GM18520 (cell line): ENCODE results near the gene RBFOX2.
"Not testable (repeated sequence)": the region's sequence is repeated elsewhere in the genome, so short reads cannot be mapped to it uniquely, and the experiment has no call there.

Source experiments
- ATAC-seq: cut with Tn5 transposase; IDR thresholded peaks from one replicate; pipeline ENCODE4 v1.9.1; 2021; ENCODE audit not compliant: unreplicated experiment

The RBFOX2 gene

DNA sequence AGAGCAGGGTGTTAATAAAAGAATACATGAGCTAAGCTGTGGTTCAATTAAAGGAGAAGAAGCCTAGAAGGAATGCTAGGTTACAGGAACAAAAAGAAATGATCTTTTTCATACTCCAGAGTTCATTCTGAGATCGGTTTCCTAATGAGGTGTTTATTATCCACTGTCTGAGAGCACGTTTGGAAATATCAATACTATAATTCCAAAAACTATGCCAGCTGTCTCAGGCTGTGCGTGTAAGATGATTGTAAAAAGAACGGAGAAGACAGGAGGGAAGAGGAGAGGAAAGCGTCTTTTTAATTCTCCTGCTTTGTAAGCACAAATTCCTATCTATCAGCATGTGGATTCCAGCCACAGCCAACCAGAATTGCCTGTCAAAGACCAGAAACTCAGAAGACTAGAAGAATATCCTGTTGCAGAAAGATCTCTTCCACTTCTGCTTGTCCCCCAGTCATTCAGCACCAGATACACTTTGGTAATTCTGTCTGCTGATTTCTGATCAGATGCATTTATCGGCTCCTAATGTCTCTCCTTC, 285.2 kb downstream of the RBFOX2 start:
- no peak for ATAC-seq

DNA sequence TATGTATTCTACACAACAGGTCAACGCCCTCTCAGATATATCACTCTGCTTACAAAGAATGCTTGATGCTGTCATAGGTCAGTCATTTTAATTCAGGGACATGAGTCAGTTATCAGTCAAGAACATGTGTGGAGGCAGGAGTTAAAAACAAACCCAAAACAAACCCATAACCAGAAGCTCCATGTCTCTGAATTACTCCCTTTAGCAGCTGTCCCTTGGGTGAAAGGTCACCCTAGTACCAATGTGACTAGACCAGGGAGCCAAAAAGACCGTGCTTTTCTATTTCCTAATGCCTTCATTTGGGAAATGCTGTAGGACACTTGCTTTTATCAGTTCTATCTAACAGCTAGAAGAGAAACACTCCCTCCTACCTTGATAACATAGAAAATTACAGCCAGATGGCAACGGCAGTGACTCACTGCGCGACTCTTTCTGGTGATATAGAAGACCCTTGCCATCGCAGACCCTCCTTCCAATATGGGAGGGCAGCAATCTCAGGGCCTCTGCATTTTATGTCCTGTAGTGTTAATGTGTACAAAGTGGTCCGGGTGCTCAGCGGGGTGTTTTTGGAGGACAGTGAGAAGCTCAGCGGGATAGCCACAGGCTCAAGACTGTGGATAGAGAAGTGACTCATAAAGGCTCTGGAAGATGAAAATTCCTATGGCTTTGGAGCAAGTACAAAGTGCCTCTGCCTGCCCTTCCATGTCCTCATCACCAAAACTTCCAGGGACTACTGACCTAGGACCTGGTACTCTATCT, 286.1 kb downstream of the RBFOX2 start:
- no peak for ATAC-seq

DNA sequence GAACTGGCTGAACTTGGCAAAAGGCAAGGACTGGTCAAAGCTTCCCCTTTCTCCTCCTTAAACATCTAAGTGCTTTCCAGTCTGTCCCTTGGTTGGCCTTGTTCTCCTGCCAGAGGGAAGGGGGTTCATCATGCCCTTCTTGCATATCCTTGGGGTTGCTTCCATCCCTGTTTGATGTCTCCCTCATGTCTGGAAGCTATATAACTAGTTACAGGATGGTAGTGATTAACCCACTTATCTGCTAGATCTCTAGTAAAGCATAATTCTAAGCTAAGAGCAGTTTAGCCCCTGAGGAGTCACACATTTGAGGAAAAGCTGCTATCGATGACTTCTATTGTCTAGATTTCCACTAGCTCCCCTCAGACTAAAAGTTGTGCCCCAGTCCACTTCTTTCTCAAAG, 288.0 kb downstream of the RBFOX2 start:
- no peak for ATAC-seq

DNA sequence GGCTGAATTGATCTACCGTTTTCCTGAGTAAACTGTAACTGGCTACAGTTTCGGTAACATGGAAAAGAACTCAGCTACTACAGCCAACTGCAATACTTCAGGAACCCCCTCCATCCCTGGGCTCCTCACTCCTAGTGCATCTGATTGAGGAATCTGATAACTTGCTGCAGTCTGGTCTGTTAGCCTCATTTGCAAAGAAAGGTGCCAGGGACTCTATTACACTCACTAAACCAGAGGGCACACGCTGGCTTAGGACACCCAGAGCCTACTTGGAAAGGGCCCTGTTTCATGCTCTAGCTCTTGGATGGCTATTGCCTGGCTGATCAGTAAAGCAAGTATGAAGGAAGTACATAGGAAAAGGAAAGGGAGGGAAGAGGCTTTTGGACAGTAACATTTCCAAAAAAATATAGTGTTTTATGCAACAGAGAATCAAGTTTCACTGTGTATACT, 288.7 kb downstream of the RBFOX2 start:
- ATAC-seq = no peak

DNA sequence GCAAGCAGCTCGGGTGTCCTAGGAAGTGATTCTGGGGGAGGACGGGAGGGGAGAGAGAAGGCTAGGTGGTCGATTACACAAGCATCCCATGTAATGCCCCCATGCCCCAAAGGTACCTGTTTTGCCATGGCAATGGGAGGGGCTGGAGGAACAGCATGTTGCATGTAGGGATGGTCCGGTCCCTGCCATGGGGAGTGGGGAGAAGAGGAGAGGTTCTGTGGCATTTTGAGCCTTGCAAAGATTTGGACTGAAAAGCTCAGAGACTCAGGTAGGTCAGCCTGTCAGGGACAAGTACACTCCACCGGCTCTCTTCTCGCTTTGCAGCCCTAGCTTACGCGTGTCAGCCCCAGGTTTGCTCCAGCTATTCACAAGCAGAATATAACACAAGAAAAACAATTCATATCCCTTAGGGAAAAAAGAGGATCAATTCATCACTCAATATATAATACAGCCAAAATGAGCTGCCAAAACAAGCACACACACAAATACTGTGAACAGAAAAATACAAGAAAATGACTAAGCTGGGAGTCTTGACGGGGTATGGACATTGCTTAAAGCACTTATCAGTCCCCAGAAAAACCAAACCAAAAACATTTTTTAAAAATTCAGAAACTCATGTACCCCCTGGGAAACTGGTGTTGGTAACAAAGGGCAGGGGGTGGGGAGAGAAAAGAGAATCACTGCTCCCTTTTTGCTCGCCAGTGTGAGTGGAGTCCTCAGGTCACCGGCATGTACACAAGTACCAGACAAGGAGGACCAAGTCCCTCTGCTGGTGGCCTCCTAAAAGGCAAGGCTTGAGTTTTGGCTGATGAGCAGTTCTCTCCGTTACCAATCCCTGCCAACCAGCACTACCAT, 289.3 kb downstream of the RBFOX2 start:
- ATAC-seq = no peak

DNA sequence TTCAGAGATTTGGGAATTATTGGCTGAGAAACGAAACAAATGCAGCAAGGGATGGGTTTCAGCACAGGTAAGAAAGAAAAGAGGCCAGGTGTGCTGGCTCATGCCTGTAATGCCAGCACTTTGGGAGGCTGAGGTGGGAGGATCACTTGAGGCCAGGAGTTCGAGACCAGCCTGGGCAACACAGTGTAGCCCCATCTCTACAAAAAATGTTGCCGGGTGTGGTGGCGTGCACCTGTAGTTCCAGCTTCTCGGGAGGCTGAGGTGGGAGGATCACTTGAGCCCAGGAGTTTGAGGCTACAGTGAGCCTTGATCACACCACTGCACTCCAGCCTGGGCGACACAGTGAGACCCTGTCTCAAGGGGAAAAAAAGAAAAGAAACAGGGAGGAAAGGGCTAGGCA, 290.7 kb downstream of the RBFOX2 start:
- ATAC-seq = not testable (repeated sequence)

- ATAC-seq = no peak
These were observed 291.9 kb downstream of the RBFOX2 start for GRCh38 chr22:35736701-35737100.

DNA sequence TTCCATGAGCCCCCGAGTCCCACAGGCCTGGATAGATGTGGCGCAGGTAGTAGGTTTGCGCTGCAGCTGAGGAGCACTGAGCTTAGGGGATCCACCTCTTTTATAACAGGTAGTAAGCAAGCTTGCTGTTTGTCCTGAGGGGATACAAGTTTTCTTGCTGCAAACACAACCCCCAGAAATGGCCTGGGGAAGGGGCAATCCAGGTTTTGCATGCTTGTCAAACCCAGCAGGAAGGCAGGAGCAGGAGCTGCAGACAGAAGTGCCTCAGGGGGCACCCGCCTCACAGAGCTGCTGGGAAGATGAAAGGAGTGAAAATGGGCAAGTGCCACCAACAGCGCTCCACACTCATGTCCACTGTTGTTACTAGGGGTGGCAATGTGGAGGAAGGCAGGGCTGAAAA, 292.5 kb downstream of the RBFOX2 start:
- no peak for ATAC-seq

GRCh38 chr22:35735542-35735941, 293.1 kb downstream of the RBFOX2 start:
- ATAC-seq = no peak

DNA sequence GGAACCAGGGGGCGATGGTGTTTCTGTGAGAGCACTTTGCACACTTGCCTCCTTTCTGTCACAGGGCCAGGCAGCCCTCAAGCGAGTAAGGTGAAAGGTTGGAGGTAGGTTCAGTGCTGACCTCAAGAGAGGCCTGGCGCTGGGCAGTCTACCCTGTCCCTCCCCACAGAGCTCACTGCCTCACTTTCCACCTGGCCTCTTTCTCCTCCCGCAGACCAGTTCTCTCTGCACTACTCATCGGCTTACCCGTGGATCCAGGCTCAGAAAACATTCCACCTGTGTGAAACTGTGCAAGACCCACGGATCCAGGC, 294.2 kb downstream of the RBFOX2 start:
- no peak for ATAC-seq

DNA sequence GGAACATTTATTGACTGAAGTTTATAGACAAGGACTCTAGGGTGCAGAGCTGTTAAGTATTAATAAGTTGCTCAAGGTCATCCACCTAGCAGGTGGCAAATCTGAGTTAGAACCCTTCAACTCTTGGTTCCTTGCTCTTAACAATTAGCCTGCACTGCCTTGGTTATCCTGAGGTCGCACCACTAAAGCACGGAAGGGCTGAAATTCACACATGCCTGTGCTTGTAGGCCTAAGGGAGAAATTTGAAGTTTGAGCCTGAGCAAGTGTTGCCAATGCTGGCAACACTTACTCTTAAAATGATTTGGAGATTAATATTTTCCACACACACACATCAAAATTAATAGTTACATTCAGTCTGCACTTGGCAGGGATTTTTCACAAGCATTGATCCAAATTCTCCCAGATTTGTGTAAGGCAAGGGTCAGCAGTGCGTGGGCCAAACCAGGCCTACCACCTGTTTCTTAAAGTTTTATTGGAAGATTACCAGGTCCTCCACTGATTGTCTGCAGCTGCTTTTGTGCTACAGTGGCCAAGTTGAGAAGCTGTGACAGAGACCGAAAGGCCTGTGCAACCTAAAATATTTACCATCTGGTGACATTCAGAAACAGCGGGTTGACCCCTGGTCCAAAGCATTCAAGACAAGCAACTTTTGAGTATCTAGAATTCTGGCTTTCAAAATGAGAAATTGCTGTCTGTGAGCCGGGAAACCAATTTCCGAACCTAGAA, 294.7 kb downstream of the RBFOX2 start:
- no peak for ATAC-seq

GRCh38 chr22:35733036-35733435, 295.6 kb downstream of the RBFOX2 start:
- ATAC-seq = no peak

GRCh38 chr22:35732116-35732515, 296.5 kb downstream of the RBFOX2 start:
- no peak for ATAC-seq

DNA sequence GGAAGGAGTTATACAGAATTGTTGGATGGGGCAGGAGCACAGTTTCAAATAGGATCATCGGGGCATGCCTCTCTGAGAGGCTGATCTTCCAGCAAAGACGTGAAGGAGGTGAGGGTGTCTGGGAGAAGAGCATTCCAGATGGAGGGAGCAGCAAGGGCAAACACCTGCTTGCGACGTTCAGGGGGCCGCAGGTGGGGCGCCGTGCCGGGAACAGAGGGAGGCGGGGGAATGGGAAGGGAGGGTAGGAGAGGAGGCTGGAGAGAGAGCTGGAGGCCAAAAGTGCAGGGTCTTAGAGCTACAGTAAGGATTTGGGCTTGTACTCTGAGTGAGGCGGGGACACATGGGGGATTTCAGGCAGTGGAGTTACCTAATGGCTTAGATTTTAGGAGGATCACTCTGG, 297.3 kb downstream of the RBFOX2 start:
- no peak for ATAC-seq

- no peak for ATAC-seq
These were observed 299.3 kb downstream of the RBFOX2 start for GRCh38 chr22:35729309-35729698.

DNA sequence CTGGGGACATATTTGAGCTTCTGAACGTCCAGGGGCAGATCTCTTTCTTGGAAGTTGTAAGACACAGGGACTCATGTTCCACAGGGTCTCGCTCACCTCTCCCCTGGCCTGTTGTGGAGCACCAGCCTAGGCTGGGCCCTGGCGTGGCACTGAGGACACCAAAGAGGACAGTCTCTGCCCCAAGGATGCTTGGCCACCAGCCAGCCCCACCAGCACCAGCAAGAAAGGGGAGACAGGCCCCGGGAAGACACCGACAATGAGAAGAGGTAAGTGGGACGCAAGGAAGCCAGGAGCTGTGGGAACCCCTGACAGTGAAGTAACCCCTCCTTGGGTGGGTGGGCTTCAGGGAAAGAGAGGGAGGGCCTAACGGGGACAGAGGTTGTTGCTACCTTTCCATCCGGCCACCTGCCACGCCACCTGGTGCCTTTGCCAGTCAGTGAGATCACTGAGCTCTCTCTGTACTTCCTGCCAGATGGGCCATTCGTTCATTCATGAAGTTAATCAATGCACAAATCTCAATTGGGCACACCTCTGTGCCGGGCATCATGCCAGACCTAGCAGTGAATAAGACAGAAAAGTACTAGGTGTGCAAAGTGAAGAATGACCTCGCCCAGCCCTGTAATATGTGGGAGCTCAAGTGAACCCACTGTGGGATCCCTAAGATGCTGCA, 299.9 kb downstream of the RBFOX2 start:
- ATAC-seq = no peak

- no peak for ATAC-seq
These were observed 301.2 kb downstream of the RBFOX2 start for GRCh38 chr22:35727436-35727835.

GRCh38 chr22:35726933-35727332, 301.7 kb downstream of the RBFOX2 start:
- ATAC-seq = no peak

- no peak for ATAC-seq
These were observed 302.2 kb downstream of the RBFOX2 start for GRCh38 chr22:35726398-35726797.

- no peak for ATAC-seq
These were observed 303.1 kb downstream of the RBFOX2 start for GRCh38 chr22:35725521-35725920.

DNA sequence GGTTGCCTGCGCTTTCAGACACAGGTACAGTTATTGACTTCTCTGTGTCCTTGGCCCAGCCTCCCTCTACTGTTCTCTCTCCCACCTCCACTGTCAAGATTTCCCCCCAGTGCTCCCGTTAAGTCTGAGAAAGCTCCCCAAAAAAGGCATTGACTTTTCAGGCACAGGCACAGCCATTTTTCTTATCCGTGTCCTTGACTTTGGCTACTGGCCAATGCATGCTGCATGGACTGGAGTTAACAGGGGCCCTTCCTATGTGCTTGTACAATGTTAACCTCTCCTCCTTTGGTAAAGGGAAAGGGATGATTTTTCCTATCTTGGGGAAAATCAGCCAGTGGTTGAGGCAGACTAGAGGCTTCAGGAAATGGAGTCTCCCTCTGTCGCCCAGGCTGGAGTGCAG, 306.7 kb downstream of the RBFOX2 start:
- no peak for ATAC-seq
